PFSK-1 (cell line): ENCODE data around the gene STK32A.

ENCODE experiments used
- POLR2AphosphoS5 ChIP-seq: IDR thresholded peaks from 2 replicates; pipeline ENCODE4 v1.6.1; 2012; ENCODE audit warnings: low read depth, mild to moderate bottlenecking, control low read depth, low read length, moderate library complexity
- REST ChIP-seq, 2 experiments: IDR thresholded peaks; 2 replicates each; pipeline versions ENCODE4 v1.6.1 to v1.8.0; 2011 to 2012; ENCODE audit warnings: low read depth in 2 of 2, low read length in 2 of 2, control low read depth in 1 of 2, inconsistent platforms in 1 of 2, mild to moderate bottlenecking in 1 of 2, moderate library complexity in 1 of 2; ENCODE audit not compliant: insufficient read depth in 1 of 2
- TAF1 ChIP-seq: IDR thresholded peaks from 2 replicates; pipeline ENCODE4 v1.6.1; 2012; ENCODE audit warnings: low read length, control low read depth, borderline replicate concordance; ENCODE audit not compliant: insufficient read depth

GRCh38 chr5:147426640-147427327, 192.0 kb downstream of the STK32A start:
- TF ChIP-seq POLR2AphosphoS5 (no peak), REST (IDR thresholded peaks at IDR 0.05; ENCODE audit: insufficient read depth in 1 of 2, low read depth in 2 of 2, low read length in 2 of 2) (no peak), TAF1 (no peak)
